HepG2 (cell line): ENCODE measurements around the gene ZGRF1. TPM values are rescaled to one million over a fixed set of nuclear protein-coding genes. Genes with fewer than 3 reads are reported as not detected.

ENCODE experiments used
- ATAC-seq: fragments of 200-7000 bp; cut with Tn5 transposase; 3 replicates; pipeline ENCODE4 v1.9.1; 2020; ENCODE audit warnings: mild to moderate bottlenecking, moderate library complexity
- BruUV-seq: library from RNA; stranded (reverse); fragments of 400-500 nt; replicated peaks from 2 replicates; lab custom pipeline; 2021; lab: Mats Ljungman, UMichigan
- CTCF ChIA-PET: fragments of 300-600 bp; formaldehyde crosslinking; extraction: SDS; loops from one replicate; lab custom pipeline; 2021; ENCODE audit warnings: low total read pairs, inconsistent platforms, low intra/inter-chr PET ratio; lab: Yijun Ruan, JAX
- POLR2A ChIA-PET: fragments of 350-600 bp; sonication (Branson Sonifier 250); formaldehyde crosslinking; loops from one replicate; lab custom pipeline; 2020; ENCODE audit warnings: antibody characterized with exemption, inconsistent platforms; lab: Yijun Ruan, JAX
- DNase-seq: peaks from one replicate; pipeline ENCODE4 v3.0.0-alpha.2; 2015; ENCODE audit warnings: low spot score
- FAIRE-seq: peaks from 3 replicates; lab custom pipeline; 2011; peaks lifted over from hg19 to GRCh38; lab: Jason Lieb, UNC
- H2AFZ ChIP-seq: one replicate; pipeline ENCODE4 v1.6.1; 2011; ENCODE audit warnings: low read length, inconsistent platforms
- H3K27ac ChIP-seq: fragments of 300-600 bp; 3 replicates; pipeline ENCODE4 v1.8.0; 2011; ENCODE audit warnings: mixed run types, mild to moderate bottlenecking, mixed read lengths, low read length, inconsistent platforms; ENCODE audit not compliant: insufficient read depth; ENCODE audit errors: extremely low read length
- H3K27me3 ChIP-seq, 2 experiments: fragments of 200-600 bp in 1 of 2; 2 replicates in 1 of 2; 3 replicates in 1 of 2; pipeline versions ENCODE4 v1.6.0 to v1.8.0; 2011; ENCODE audit warnings: low read length in 2 of 2, mild to moderate bottlenecking in 2 of 2, moderate library complexity in 2 of 2, inconsistent platforms in 1 of 2; ENCODE audit not compliant: insufficient read depth in 2 of 2, control insufficient read depth in 1 of 2
- H3K36me3 ChIP-seq, 2 experiments: fragments of 200-600 bp in 1 of 2; replicated peaks in 1 of 2; 2 replicates in 1 of 2; 3 replicates in 1 of 2; pipeline versions ENCODE4 v1.5.1 to v1.8.0; 2011; ENCODE audit warnings: low read length in 2 of 2, inconsistent platforms in 1 of 2; ENCODE audit not compliant: insufficient read depth in 2 of 2, control insufficient read depth in 1 of 2
- H3K4me1 ChIP-seq: 2 replicates; pipeline ENCODE4 v1.5.1; 2012; ENCODE audit warnings: low read length, inconsistent platforms; ENCODE audit not compliant: insufficient read depth
- H3K4me2 ChIP-seq: 2 replicates; pipeline ENCODE4 v1.6.0; 2011; ENCODE audit warnings: low read depth, low read length, inconsistent platforms
- H3K4me3 ChIP-seq, 3 experiments: fragments of 200-600 bp in 1 of 3; sonication (generic), shearing (Covaris generic) in 1 of 3; replicated peaks in 1 of 3; 2 replicates each; pipeline ENCODE4 v1.5.1; 2011 to 2016; ENCODE audit warnings: low read length in 3 of 3, inconsistent platforms in 2 of 3, low read depth in 2 of 3, mild to moderate bottlenecking in 2 of 3, control low read depth in 1 of 3, mixed read lengths in 1 of 3; ENCODE audit not compliant: insufficient read depth in 1 of 3
- H3K79me2 ChIP-seq: one replicate; pipeline ENCODE4 v1.6.1; 2011; ENCODE audit warnings: low read length, inconsistent platforms; ENCODE audit not compliant: insufficient read depth
- H3K9ac ChIP-seq: 2 replicates; pipeline ENCODE4 v1.6.0; 2011; ENCODE audit warnings: mild to moderate bottlenecking, low read depth, low read length, inconsistent platforms; ENCODE audit not compliant: insufficient read depth
- H3K9me3 ChIP-seq: 2 replicates; pipeline ENCODE4 v1.5.1; 2012; ENCODE audit warnings: mild to moderate bottlenecking, low read length
- H4K20me1 ChIP-seq: 2 replicates; pipeline ENCODE4 v1.6.0; 2011; ENCODE audit warnings: inconsistent platforms, mild to moderate bottlenecking, low read length, moderate library complexity; ENCODE audit not compliant: insufficient read depth
- FOXP1 ChIP-seq, 2 experiments: fragments of 450-650 bp in 1 of 2; IDR thresholded peaks; 2 replicates each; pipeline ENCODE4 v1.6.1; 2017 to 2018; ENCODE audit warnings: antibody characterized with exemption in 1 of 2
- GMEB2 ChIP-seq: IDR thresholded peaks from 2 replicates; pipeline ENCODE4 v1.6.1; 2016; ENCODE audit warnings: missing biosample characterization, missing genetic modification reagents, low read depth
- MYPOP ChIP-seq: sonication (generic); formaldehyde crosslinking; IDR thresholded peaks from 2 replicates; pipeline ENCODE4 v1.8.1; 2023; ENCODE audit warnings: mild to moderate bottlenecking, moderate library complexity, missing genetic modification reagents
- ZNF121 ChIP-seq: sonication (generic); formaldehyde crosslinking; IDR thresholded peaks from 2 replicates; pipeline ENCODE4 v1.5.0; 2020; ENCODE audit warnings: mild to moderate bottlenecking, missing genetic modification reagents
- ZNF512B ChIP-seq: sonication (generic); formaldehyde crosslinking; IDR thresholded peaks from 2 replicates; pipeline ENCODE4 v1.5.1; 2020; ENCODE audit warnings: missing genetic modification reagents, mild to moderate bottlenecking, borderline replicate concordance
- WGBS: methylation state at CpG from one replicate; pipeline ENCODE4 v1.1.6; 2017; ENCODE audit warnings: low lambda C conversion rate; 5-methylcytosine and 5-hydroxymethylcytosine counted together
- in situ Hi-C: cut with HindIII; loops from 2 replicates; pipeline ENCODE4 v1.10.0; 2017; ENCODE audit warnings: low pct_unique_long_range_greater_than_20kb; ENCODE audit not compliant: extremely low pct_ligation_motif_present
- intact Hi-C: fragments of 100-400 bp; cut with micrococcal nuclease; formaldehyde crosslinking; loops from one replicate; pipeline ENCODE4 v1.10.0; 2022; ENCODE audit not compliant: unreplicated experiment
- polyA plus RNA-seq, 8 experiments: library from polyadenylated mRNA; depleted of rRNA in 3 of 8; stranded (reverse) in 7 of 8; unstranded in 1 of 8; fragments of >200 nt; fragmentation: Illumina TruSeq in 4 of 8; extraction: Trizol in 4 of 8; gene quantifications; 2 replicates each; pipeline versions ENCODE4 v1.2.1 to v1.2.3, GENCODE V29; 2011 to 2016; ENCODE audit warnings: low read depth in 4 of 8, missing spikeins in 1 of 8, mixed read lengths in 1 of 8; ENCODE audit not compliant: insufficient read depth in 1 of 8
- total RNA-seq, 5 experiments: library from RNA; depleted of rRNA; stranded (reverse); fragments of >200 nt; fragmentation: Illumina TruSeq; extraction: Trizol; gene quantifications; 2 replicates each; pipeline ENCODE4 v1.2.3, GENCODE V29; 2016; ENCODE audit warnings: low read depth in 1 of 5
- TF ChIP-seq, protein P1 (sequence below): sonication (generic); formaldehyde crosslinking; IDR thresholded peaks from 2 replicates; pipeline ENCODE4 v1.4.0; 2020; ENCODE audit warnings: mild to moderate bottlenecking, missing genetic modification reagents

ZGRF1 gene
- total and polyA plus RNA-seq, 2 of the 13 experiments (the other 11 are each of a cell fraction or from before 2014, with no cell fraction given): 8.6 to 15.9 TPM

DNA sequence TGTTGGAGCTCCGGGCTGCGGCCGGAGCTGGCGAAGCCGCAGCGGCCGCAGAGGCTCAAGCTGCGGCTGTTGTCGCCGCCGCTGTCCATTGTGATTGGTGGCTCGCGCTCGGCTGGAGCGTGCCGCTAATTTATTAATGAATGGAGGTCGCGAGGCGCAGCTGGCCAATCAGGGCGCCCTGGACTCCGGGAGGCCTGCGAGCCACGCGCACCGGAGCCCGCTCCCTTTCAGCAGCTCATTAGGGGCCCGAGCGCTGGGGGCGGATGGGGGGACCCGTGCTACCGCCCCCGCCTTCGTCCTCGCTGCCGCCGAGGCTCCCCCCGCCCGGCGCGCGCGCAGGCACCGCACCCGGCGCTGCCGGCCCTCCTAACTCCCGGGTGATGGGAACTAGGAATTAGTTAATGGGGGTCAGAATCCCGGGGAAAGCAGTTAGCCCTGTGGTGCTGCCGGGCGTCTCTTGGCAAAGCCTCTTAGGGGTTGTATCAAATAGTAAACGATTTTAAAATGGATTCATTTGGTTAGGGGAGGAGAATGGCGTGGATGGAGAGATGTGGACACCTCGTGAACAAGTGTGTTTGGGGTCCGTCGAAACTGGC lies 120.1 kb downstream of the ZGRF1 start:
- FAIRE-seq (no peak), ATAC-seq (peak; percentile 21; the same call in 2 of the 3 replicates), DNase-seq (no peak)
- H3K9me3 ChIP-seq: no peaks in the 10 kb centered on the region
- WGBS: 34% methylated on average over 29 of the region's 55 CpGs
- ChIA-PET POLR2A (interaction anchor here (0.7 kb wide), 1 partner anchor 155 kb away, joined by 4 read pairs; no protein-coding TSS in a partner anchor), CTCF (no interaction called here)
- no peak overlapping the region for H3K9ac ChIP-seq
- H3K4me1 ChIP-seq: peaks cover 32% of the 10 kb centered on the region
- H3K27me3 ChIP-seq: peaks cover 4 to 78% of the 10 kb centered on the region in 2 experiments; a peak in 4 of 5 replicates
- H3K4me2 ChIP-seq: no peak overlapping the region
- intact Hi-C loops: loop anchor here (10.0 kb wide), 1 partner anchor 112 kb away; no protein-coding TSS in a partner anchor
- H4K20me1 ChIP-seq: no peaks in the 10 kb centered on the region
- no peak overlapping the region; a peak in 1 of 6 replicates for H3K4me3 ChIP-seq
- TF ChIP-seq FOXP1 (IDR thresholded peaks at IDR 0.05): no peak
- no peak for TF ChIP-seq FOXP1 (CRISPR knock-in tag; IDR thresholded peaks at IDR 0.05)
- TF ChIP-seq ZNF121: no peak
- no peak for TF ChIP-seq GMEB2 (CRISPR knock-in tag)
- no peak overlapping the region for H2AFZ ChIP-seq
- no peak overlapping the region for H3K27ac ChIP-seq
- in situ Hi-C loops: no loop called here
- no peaks in the 10 kb centered on the region for H3K79me2 ChIP-seq
- H3K36me3 ChIP-seq: no peaks in the 10 kb centered on the region
- no TSS peak for BruUV-seq

DNA sequence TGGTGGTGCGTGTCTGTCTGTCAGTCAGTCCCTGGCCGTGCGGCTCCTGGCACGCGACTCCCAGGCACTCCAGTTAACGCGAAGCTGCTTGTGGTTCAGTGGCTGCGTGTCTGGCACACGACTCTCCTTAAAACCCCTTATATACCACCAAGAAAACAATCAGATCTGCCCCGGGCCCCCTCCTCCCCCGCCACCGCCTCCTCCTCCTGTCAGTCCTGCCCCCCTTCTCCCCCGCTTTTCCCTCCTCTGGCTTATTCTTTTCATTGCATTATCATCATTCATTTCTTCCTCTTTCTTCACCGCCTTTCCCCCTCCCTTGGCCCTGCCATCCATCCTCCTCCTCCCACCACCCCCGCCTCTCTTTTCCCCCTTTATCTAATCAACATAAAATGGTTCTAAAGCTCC lies 120.6 kb downstream of the ZGRF1 start, which contains the start of gene NEUROG2:
Gene NEUROG2 (minus strand): TSS at position 115 of the 405 bp plus-strand sequence. CDS start 705 bp downstream, outside the sequence.
- ChIA-PET POLR2A (interaction anchor here (0.7 kb wide), 1 partner anchor 155 kb away, joined by 4 read pairs; no protein-coding TSS in a partner anchor), CTCF (no interaction called here)
- H3K27ac ChIP-seq: no peak within 1 kb of the TSS
- no TSS peak for BruUV-seq
- peaks cover 28% of the 10 kb centered on the region for H3K4me1 ChIP-seq
- no peaks in the 10 kb centered on the region for H4K20me1 ChIP-seq
- peak within 1 kb of the TSS; percentile 90 for H3K4me2 ChIP-seq
- WGBS: 8% methylated on average over 11 of the region's 15 CpGs
- DNase-seq (no peak), ATAC-seq (no peak), FAIRE-seq (no peak)
- TF ChIP-seq, protein P1, sequence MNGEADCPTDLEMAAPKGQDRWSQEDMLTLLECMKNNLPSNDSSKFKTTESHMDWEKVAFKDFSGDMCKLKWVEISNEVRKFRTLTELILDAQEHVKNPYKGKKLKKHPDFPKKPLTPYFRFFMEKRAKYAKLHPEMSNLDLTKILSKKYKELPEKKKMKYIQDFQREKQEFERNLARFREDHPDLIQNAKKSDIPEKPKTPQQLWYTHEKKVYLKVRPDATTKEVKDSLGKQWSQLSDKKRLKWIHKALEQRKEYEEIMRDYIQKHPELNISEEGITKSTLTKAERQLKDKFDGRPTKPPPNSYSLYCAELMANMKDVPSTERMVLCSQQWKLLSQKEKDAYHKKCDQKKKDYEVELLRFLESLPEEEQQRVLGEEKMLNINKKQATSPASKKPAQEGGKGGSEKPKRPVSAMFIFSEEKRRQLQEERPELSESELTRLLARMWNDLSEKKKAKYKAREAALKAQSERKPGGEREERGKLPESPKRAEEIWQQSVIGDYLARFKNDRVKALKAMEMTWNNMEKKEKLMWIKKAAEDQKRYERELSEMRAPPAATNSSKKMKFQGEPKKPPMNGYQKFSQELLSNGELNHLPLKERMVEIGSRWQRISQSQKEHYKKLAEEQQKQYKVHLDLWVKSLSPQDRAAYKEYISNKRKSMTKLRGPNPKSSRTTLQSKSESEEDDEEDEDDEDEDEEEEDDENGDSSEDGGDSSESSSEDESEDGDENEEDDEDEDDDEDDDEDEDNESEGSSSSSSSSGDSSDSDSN: 0 out of 2 replicates have a peak, but pooled peaks have one; percentile 0
- TF ChIP-seq MYPOP (CRISPR knock-in tag): peak; percentile 2; the same call in 1 of the 2 replicates
- TF ChIP-seq ZNF512B (CRISPR knock-in tag): no peak
- intact Hi-C loops: loop anchor here (10.0 kb wide), 1 partner anchor 111 kb away; no protein-coding TSS in a partner anchor
- H3K79me2 ChIP-seq: no peaks in the 10 kb centered on the region
- in situ Hi-C loops: no loop called here
- peak within 1 kb of the TSS; percentile 49 to 70 (median 57) for H3K4me3 ChIP-seq
- H3K9ac ChIP-seq: no peak within 1 kb of the TSS
- H2AFZ ChIP-seq: peak within 1 kb of the TSS; percentile 36
- no peaks in the 10 kb centered on the region for H3K9me3 ChIP-seq
- peaks cover 4 to 76% of the 10 kb centered on the region in 2 experiments; a peak in 4 of 5 replicates for H3K27me3 ChIP-seq
- no peaks in the 10 kb centered on the region for H3K36me3 ChIP-seq
